GM19467 (cell line): Measurements from ENCODE around the gene S100A7.
"Not testable (repeated sequence)": the region's sequence is repeated elsewhere in the genome, so short reads cannot be mapped to it uniquely, and the experiment has no call there.

Experiments
- ATAC-seq: cut with Tn5 transposase; IDR thresholded peaks from one replicate; pipeline ENCODE4 v1.9.1; 2021; ENCODE audit warnings: mild to moderate bottlenecking, moderate library complexity; ENCODE audit not compliant: unreplicated experiment

Gene S100A7

GRCh38 chr1:153478047-153478691 lies 17.7 kb upstream of the S100A7 start:
- no peak for ATAC-seq

- no peak for ATAC-seq
These were observed 16.1 kb upstream of the S100A7 start for GRCh38 chr1:153476491-153477093.

- ATAC-seq, result no peak
These were observed 14.8 kb upstream of the S100A7 start for GRCh38 chr1:153475282-153475681.

- ATAC-seq, result no peak
These were observed 13.9 kb upstream of the S100A7 start for GRCh38 chr1:153474347-153474746.

- ATAC-seq, result no peak
These were observed 10.3 kb upstream of the S100A7 start for GRCh38 chr1:153470707-153471106.

GRCh38 chr1:153466908-153467307 lies 6.5 kb upstream of the S100A7 start:
- no peak for ATAC-seq

- ATAC-seq, result no peak
These were observed 5.6 kb upstream of the S100A7 start for GRCh38 chr1:153465811-153466636.

- ATAC-seq, result not testable (repeated sequence)
These were observed 2.3 kb upstream of the S100A7 start for GRCh38 chr1:153462741-153463140.

- ATAC-seq, result no peak
These were observed 796 bp downstream of the S100A7 start for GRCh38 chr1:153459655-153460054.

GRCh38 chr1:153456396-153456795 lies 4.1 kb downstream of the S100A7 start:
- no peak for ATAC-seq

GRCh38 chr1:153448851-153449250 lies 11.6 kb downstream of the S100A7 start:
- not testable (repeated sequence) for ATAC-seq

GRCh38 chr1:153447498-153448170 lies 12.8 kb downstream of the S100A7 start:
- ATAC-seq, result no peak

- ATAC-seq, result no peak
These were observed 16.4 kb downstream of the S100A7 start for GRCh38 chr1:153444078-153444477.

GRCh38 chr1:153443486-153443885 lies 17.0 kb downstream of the S100A7 start:
- no peak for ATAC-seq

- ATAC-seq, result no peak
These were observed 19.2 kb downstream of the S100A7 start for GRCh38 chr1:153441238-153441755.

GRCh38 chr1:153439273-153439672 lies 21.2 kb downstream of the S100A7 start:
- no peak for ATAC-seq

GRCh38 chr1:153438599-153438998 lies 21.9 kb downstream of the S100A7 start:
- no peak for ATAC-seq

- no peak for ATAC-seq
These were observed 23.2 kb downstream of the S100A7 start for GRCh38 chr1:153437236-153437635.

- no peak for ATAC-seq
These were observed 25.6 kb downstream of the S100A7 start for GRCh38 chr1:153434746-153435455.

GRCh38 chr1:153432874-153433681 lies 27.4 kb downstream of the S100A7 start:
- no peak for ATAC-seq
